HL-60/S4 (cell line): ENCODE results near the gene PDZD4.
"Not testable (repeated sequence)": the region's sequence is repeated elsewhere in the genome, so short reads cannot be mapped to it uniquely, and the experiment has no call there.

Experiments used
- in situ Hi-C: fragments of 300-500 bp; cut with MboI; formaldehyde crosslinking; loops from 2 replicates; pipeline ENCODE4 v1.14.3; 2022; ENCODE audit warnings: low sequenced_read_pairs

The PDZD4 gene

DNA sequence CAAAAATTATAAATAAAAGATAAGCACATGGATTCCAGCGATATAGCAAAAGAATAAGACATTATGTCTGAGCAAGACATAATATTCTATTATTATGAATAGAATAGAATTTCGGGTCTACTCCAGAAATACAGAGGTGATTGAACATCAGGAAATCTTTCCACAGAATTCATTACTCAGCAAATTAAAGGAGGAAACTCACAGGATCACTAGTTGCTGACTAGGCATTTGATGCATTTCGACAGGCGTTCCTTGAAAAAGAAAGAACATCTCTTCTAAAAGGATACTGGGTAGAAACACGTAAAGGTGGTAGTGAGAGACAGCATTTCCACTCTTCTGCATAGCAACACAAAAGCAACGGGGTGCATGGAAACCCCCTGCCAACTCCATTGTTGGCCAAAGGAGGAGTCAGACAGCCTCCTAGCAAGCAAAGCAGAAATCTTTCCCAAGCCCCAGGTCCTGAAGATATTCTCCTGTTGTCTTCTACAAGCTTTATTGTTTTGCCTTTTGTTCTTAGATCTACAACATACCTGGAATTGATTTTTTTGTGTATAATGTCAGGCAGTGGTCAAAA lies 14.3 kb upstream of the PDZD4 start:
- in situ Hi-C loops = no loop called here

GRCh38 chrX:153836921-153837320 lies 6.6 kb upstream of the PDZD4 start:
- in situ Hi-C loops = no loop called here

GRCh38 chrX:153832728-153833127 lies 2.4 kb upstream of the PDZD4 start:
- in situ Hi-C loops = no loop called here

DNA sequence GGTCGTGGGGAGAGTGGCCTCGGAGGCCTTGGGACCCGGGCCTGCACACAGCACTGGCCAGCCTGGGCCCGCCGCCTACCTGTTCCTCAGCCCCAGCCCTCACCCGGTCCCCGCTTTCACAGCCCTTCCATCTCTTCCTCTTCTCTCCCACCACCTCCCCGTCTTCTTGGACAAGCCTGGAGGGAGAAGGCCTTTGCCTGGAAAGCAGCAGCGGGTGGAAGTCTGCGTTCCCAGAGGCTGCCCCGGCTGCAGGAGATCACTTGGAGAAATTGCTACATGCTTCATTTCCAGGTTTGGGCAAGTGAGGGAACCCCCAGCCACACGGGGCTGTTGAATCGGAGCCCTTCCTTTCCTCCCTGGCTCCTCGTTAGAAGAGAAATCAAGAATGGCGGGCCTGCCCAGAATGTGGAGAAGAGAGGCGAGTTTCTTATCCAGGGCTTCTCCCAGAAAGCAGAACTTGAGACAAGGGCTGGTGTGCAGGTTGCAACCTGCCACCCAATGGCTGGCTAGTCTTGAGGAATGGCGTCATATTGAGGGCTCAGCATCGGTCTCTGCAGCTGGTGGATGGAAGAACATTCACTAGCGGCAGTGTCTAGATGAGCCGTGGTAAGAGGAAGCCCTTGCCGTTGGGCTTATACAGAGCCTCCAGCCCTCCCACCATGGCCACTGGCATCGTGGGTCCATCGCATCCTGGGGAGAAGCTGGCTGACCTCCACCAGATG lies 1.2 kb upstream of the PDZD4 start:
- in situ Hi-C loops = no loop called here

DNA sequence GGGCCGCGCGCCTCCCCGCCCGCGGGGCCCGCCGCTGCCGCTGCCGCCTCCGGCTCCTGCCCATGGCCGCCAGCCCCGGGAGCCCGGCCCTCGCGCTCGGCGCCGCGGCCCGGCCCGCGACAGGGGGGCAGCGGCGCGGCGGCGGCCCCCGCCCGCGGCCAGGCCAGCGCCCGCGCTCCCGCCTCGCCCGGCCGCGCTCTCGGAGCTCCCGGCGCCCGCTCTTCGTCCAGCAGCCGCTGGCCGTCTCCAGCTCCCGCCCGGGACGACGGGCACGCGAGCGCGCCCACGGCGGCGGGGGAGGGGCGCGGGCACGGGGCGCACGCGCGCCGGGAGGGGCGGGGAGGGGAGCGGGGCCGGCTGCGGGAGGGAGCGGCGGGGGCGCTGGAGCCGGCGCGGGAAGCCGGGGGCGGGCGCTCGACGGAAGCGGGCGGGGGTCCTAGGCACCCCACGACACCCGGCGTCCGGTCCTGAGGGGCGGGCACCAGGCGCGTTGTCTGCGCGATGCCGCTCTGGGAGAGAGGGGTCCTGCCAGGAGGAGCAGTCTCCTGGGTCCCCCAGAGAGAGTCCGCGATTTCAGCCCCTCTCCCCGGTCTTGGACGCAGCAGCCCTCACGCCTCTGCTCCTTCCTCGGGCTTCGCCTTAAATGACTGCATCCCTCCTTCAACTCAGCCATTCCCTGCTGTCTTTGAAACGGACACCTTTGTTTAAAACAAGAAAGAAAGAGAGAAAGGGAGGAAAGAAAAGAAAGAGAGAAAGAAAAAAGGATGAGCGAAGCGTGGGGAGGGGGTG lies 490 bp upstream of the PDZD4 start:
- in situ Hi-C loops = no loop called here

- in situ Hi-C loops = no loop called here
Measured at GRCh38 chrX:153829549-153829798, 870 bp downstream of the PDZD4 start.

DNA sequence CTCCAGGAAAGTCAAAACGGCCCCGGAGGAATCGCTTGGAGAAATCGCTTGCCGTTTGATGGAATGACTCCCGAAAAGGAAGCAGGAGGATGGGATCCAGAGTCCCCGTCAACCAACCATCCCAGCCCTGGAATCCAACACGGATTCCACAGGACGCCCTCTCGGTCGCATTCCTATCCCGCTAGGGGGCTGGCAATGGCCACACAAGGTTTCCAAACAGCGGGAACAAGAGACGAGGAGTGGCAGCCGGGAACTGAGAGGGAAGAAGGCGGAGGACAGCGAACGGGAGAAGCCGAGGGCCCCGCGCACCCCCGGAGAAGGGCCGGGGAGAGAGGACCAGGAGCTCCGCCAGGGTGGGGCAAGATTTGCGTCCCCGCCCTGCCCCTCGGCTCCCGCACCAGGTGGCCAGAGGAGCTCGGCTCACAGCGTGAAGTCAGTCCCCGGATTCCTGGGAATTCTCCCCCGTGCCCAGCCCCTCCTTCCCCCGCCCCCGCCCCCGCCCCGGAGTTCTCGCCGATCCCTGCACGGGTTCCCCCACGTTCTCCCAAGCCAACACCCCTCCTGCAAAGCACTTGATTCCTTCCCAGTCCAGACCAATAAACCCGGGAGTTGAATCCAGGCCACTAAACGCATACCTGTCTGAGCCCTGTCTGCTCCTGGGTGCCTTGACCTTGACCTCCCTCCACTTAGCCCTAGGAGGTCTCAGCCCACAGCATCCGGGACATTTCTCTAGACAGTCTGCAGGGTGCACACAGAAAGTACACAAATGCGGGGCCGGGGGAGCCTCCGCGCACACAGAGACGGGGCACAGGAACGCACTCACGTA lies 1.4 kb downstream of the PDZD4 start:
- in situ Hi-C loops = no loop called here

DNA sequence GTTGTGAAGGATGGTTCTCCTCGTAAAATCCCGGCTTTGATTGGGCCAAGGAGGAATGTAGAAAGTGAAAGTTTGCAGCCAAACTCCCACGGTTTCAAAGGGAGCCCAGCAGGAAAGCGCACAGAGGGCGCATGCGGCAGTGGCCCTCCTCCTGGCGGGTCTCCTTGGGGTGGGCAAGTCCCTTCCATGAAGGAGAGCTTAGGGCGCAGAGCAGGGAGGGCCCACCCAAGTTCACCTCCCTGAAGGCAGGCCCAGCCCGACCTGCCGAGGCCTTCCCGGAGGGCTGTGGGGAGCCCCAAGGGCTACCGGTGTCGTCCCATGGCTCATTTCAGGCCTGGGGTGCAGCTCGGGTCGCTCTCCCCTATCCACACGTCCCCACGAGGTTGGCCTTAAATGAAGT lies 2.0 kb downstream of the PDZD4 start:
- in situ Hi-C loops = no loop called here

DNA sequence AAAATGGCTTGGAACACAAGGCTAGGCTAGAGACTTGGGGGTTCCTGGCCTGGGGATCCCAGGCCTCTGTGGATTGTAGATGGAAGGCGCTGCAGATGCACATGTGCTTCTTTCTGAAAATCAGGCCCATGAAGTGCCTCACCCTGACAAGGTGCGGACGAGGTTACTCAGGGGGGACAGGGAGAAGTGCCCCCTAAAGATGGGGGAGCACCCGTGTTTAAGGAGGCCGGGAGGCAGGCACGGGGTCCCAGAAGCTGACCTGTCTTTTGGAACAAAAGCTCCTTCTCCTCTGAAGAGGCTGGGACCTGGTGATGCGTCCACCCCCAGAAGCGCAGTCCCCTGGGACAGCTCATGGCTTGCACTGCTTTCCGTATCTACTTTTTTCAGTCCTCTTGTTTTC lies 2.4 kb downstream of the PDZD4 start:
- in situ Hi-C loops = no loop called here

DNA sequence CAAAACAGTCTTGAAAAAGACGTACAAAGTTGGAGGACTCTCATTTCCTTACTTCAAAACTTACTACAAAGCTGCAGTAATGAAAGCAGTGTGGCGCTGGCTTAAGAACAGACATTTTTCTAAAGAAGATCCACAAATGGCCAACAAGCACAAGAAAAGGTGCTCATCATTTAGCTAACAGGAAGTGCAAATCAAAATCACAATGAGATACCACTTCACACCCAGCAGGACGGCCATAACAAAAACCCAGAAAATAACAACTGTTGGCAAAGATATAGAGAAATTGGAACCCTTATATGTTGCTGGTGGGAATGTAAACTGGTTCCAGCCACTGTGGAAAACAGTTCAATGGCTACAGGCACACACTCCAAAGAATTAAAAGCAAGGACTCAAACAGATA lies 3.3 kb downstream of the PDZD4 start:
- in situ Hi-C loops = no loop called here

DNA sequence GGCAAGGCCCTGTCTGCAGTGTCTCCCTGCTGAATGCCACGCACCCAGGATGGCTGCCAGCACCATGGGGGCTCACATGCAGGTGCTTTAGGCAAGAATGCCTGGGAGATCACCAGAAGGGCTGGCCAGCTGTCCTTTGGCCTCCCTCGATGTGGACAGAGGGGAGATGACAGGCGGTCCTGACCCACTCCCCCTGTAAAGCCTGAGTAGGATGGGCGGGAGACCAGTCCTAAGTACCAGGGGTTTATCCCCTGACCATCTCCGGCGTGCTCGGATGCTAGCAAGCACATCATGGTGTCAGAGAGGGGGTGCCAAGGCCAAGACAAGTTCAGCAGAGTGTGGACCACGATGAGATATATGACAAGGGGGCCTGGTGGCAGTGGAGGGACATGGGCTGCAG lies 5.3 kb downstream of the PDZD4 start:
- in situ Hi-C loops = no loop called here

DNA sequence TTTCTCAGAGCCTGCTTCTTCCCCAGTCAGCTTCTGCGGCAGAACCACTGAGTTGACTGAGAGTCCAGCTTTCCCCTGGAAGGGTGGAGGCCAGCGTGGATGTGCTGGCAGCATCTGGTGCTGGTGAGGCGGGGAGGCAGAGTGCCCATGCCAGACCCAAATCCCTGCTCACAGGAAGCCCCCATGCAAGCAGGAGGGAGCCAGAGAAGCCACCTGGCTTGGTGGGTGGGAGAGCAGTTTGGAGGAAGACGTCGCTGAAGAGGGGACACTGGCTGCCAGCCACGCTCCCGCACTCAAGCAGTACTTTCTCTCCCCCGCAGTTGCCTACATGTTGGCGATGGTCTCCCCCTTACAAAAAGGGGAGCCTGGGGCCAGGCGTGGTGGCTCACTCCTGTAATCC lies 6.0 kb downstream of the PDZD4 start:
- in situ Hi-C loops = no loop called here

- in situ Hi-C loops = no loop called here
Measured at GRCh38 chrX:153821066-153821465, 9.3 kb downstream of the PDZD4 start.

DNA sequence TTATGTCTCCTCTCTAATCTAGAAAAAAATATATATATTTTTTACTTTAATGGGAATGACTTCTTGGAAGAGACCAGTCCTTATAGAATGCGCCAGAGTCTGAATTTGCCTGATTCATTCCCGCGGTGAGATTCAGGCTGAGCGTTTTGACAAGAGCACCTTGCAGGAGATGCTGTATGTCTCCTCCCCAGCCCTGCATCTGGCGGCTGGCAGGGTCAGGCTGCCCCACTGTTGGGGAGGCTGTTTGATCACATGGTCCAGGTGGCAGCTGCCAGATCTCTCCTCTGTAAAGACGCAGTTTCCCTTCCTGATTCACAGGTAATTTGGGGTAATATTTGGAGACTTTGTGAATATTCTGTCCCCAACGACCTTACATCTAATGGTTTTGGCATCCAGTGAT lies 9.7 kb downstream of the PDZD4 start:
- in situ Hi-C loops = no loop called here

GRCh38 chrX:153819384-153820040 lies 10.8 kb downstream of the PDZD4 start:
- in situ Hi-C loops = no loop called here

DNA sequence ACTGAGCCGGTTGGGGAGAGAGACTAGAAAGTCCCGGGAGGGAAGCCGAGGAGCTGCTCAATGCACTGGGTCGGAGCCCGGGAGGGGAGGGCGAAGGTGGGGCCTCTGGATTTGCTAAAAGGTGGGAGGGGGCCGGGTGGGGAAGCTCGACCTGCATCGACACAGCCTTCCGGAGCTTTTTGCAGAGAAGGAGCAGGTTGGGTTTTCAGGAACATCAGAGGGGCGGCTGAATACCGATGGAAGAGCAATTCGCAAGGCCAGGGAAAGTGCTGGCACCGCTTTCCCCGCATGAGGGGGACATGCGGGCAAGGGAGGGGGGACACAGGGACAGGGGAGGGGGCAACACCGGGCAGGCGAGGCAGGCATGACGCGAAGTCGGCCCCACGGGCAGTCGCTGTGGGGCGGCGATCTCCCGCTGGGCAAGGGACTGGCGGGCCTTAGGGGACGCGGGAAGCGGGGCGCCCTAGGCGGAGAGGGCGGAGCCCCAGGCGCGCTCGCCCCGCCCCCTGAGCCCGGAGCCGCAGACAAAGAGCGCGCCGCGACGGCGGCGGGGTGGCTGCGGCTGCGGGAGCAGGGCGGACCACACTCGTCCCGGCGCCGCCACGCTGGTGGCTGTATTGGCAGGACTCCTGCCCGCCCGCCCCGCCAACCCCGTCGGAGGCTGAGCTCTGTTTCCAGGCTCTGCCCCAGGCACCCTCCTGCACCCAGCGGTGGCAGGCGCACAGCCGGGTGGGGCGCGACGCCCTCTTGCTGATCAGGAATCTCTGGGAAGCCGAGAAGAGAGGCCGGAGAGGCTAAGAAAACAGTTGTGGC lies 11.6 kb downstream of the PDZD4 start:
- in situ Hi-C loops = no loop called here

DNA sequence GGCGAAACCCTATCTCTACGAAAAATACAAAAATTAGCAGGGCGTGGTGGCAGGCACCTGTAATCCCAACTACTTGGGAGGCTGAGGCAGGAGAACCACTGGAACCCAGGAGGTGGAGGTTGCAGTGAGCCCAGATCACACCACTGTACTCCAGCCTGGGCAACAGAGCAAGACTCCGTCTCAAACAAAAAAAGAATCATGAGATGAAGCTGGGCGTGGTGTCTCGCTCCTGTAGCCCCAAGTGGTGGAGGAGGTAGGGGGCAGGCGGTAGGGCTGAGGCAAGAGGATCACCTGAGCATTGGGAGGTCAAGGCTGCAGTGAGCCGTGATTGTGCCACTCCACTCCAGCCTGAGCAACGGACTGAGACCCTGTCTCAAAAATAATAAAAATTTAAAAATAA lies 12.3 kb downstream of the PDZD4 start:
- in situ Hi-C loops = not testable (repeated sequence)

- in situ Hi-C loops = no loop called here
Measured at GRCh38 chrX:153816831-153817690, 13.3 kb downstream of the PDZD4 start.

- in situ Hi-C loops = no loop called here
Measured at GRCh38 chrX:153814591-153815315, 15.6 kb downstream of the PDZD4 start.
